Neuronal stem cell (in vitro differentiated cells): ENCODE measurements around the gene CAMKK2.

ENCODE experiments used
- DNase-seq: peaks from one replicate; pipeline ENCODE4 v3.0.0-alpha.2; 2013; ENCODE audit warnings: low spot score
- H2AFZ ChIP-seq: one replicate; pipeline ENCODE4 v1.6.1; 2013; ENCODE audit warnings: mild to moderate bottlenecking, low read length, inconsistent platforms
- H2AK5ac ChIP-seq: 2 replicates; pipeline ENCODE4 v1.6.1; 2013; ENCODE audit warnings: low read depth, mild to moderate bottlenecking, inconsistent platforms, low read length, moderate library complexity, mixed read lengths
- H2BK120ac ChIP-seq: 2 replicates; pipeline ENCODE4 v1.6.1; 2013; ENCODE audit warnings: low read depth, mild to moderate bottlenecking, inconsistent platforms, low read length, moderate library complexity, mixed read lengths
- H2BK12ac ChIP-seq: one replicate; pipeline ENCODE4 v1.6.1; 2013; ENCODE audit warnings: low read length, inconsistent platforms
- H2BK15ac ChIP-seq: 2 replicates; pipeline ENCODE4 v1.6.1; 2013; ENCODE audit warnings: mild to moderate bottlenecking, low read length, inconsistent platforms, mixed read lengths
- H2BK5ac ChIP-seq: one replicate; pipeline ENCODE4 v1.6.1; 2013; ENCODE audit warnings: inconsistent platforms, mild to moderate bottlenecking, low read length, moderate library complexity
- H3K14ac ChIP-seq: one replicate; pipeline ENCODE4 v1.6.1; 2013; ENCODE audit warnings: low read length, inconsistent platforms
- H3K18ac ChIP-seq: 2 replicates; pipeline ENCODE4 v1.6.1; 2013; ENCODE audit warnings: low read length, inconsistent platforms
- H3K23ac ChIP-seq: 2 replicates; pipeline ENCODE4 v1.6.1; 2013; ENCODE audit warnings: low read depth, mild to moderate bottlenecking, mixed read lengths, low read length, inconsistent platforms; ENCODE audit not compliant: poor library complexity
- H3K27ac ChIP-seq: replicated peaks from 3 replicates; pipeline ENCODE4 v1.5.1; 2013; ENCODE audit warnings: low read length, inconsistent platforms
- H3K27me3 ChIP-seq, 3 experiments: 2 replicates each; pipeline ENCODE4 v1.6.1; 2013; ENCODE audit warnings: low read length in 3 of 3, mild to moderate bottlenecking in 2 of 3, inconsistent platforms in 1 of 3, low read depth in 1 of 3, mixed read lengths in 1 of 3, moderate library complexity in 1 of 3; ENCODE audit not compliant: control insufficient read depth in 3 of 3, insufficient read depth in 3 of 3
- H3K36me3 ChIP-seq, 2 donors: replicated peaks in 1 of 2; 2 replicates each; pipeline ENCODE4 v1.6.1; 2013; ENCODE audit warnings: low read length in 2 of 2; ENCODE audit not compliant: control insufficient read depth in 2 of 2, insufficient read depth in 2 of 2
- H3K4ac ChIP-seq: 2 replicates; pipeline ENCODE4 v1.6.1; 2013; ENCODE audit warnings: inconsistent platforms, mild to moderate bottlenecking, low read length, moderate library complexity
- H3K4me1 ChIP-seq, 2 donors: 1 replicate in 1 of 2; 2 replicates in 1 of 2; pipeline ENCODE4 v1.6.1; 2013; ENCODE audit warnings: low read length in 2 of 2, low read depth in 1 of 2; ENCODE audit not compliant: control insufficient read depth in 2 of 2, insufficient read depth in 1 of 2
- H3K4me2 ChIP-seq: one replicate; pipeline ENCODE4 v1.6.1; 2013; ENCODE audit warnings: mild to moderate bottlenecking, low read length, inconsistent platforms; ENCODE audit not compliant: insufficient read depth, poor library complexity, severe bottlenecking
- H3K4me3 ChIP-seq, 2 donors: 2 replicates each; pipeline ENCODE4 v1.5.1; 2013; ENCODE audit warnings: low read length in 2 of 2, mild to moderate bottlenecking in 2 of 2, inconsistent platforms in 1 of 2, moderate library complexity in 1 of 2
- H3K79me1 ChIP-seq: one replicate; pipeline ENCODE4 v1.6.1; 2013; ENCODE audit warnings: low read depth, mild to moderate bottlenecking, inconsistent platforms, low read length, moderate library complexity
- H3K9ac ChIP-seq: one replicate; pipeline ENCODE4 v1.6.1; 2013; ENCODE audit warnings: mild to moderate bottlenecking, low read depth, low read length, inconsistent platforms; ENCODE audit not compliant: poor library complexity
- H3K9me3 ChIP-seq, 2 donors: replicated peaks in 1 of 2; 2 replicates each; pipeline versions ENCODE3 to v1.6.1; 2013; ENCODE audit warnings: low read length in 2 of 2, mild to moderate bottlenecking in 2 of 2, inconsistent platforms in 1 of 2, low read depth in 1 of 2, mixed read lengths in 1 of 2, moderate library complexity in 1 of 2; ENCODE audit not compliant: control insufficient read depth in 2 of 2, insufficient read depth in 1 of 2
- H4K8ac ChIP-seq: one replicate; pipeline ENCODE4 v1.6.1; 2013; ENCODE audit warnings: low read depth, mild to moderate bottlenecking, inconsistent platforms, low read length, moderate library complexity
- H4K91ac ChIP-seq: one replicate; pipeline ENCODE4 v1.6.1; 2013; ENCODE audit warnings: low read length, low read depth, mild to moderate bottlenecking, inconsistent platforms; ENCODE audit not compliant: poor library complexity
- WGBS, 2 donors: extraction: QIAGEN DNeasy Blood & Tissue Kit; methylation state at CpG; one replicate each; pipeline ENCODE4 v1.1.7; 2013; ENCODE audit warnings: missing lambda C conversion rate in 2 of 2, mixed read lengths in 1 of 2; ENCODE audit not compliant: insufficient read length in 2 of 2, insufficient replicate concordance in 1 of 2; ENCODE audit errors: extremely low coverage in 2 of 2; 5-methylcytosine and 5-hydroxymethylcytosine counted together

The CAMKK2 gene

DNA sequence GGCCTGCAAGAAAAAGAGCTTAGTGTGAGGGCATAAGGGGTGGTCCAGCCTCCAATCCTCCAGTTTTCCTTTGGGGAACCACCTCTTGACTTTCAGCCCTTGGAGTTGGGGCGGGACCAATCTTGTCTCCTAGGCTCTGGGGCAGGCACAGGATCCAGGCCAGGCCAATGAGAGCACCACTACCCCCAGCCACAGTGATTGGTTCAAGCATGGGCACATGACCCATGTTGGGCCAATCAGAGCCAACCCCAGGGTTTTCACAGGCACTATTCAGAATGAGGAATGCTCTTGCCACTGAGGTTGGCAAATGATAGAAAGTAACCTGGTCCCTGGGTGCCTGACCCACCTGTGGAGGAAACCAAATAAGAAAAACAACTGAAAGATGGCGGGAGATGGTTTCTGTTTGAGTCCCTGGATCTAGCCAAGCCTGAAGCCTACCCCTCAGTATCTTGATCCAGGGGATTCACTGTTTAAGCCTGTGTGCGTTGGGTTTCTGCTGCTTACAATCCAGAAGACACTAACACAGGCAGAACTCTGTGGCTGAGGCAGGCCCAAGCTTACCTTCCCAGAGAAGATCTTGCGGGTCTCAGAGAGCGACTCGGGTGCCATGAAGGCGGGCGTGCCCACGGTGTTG lies 43.7 kb downstream of the CAMKK2 start:
- DNase-seq = no peak
- Histone ChIP-seq H3K79me1 (no peaks in the 10 kb centered on the region), H3K36me3 (peaks cover 47 to 90% of the 10 kb centered on the region in 2 donors)

DNA sequence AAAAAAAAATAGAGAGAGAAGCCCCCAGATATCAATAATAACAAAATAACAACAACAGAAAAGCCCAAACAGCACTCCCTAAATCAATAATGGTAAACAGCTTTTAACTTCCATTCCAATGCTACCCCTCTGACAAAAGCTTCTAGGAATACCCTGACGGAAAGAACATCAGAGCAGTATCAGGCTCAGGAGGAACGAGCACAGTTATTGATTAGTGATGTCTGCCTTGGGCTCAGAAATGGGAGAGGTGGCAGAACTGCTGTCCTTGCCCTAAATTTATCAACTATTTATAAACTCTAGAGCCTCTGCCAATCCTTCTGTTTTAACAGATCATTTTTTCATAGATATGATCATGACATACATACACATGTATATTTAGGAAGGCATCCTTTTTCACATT lies 44.7 kb downstream of the CAMKK2 start:
- H3K79me1 ChIP-seq = no peaks in the 10 kb centered on the region
- H3K14ac ChIP-seq = no peak overlapping the region
- H3K23ac ChIP-seq = no peak overlapping the region
- no peak overlapping the region for H2BK5ac ChIP-seq
- peaks cover 2 to 4% of the 10 kb centered on the region in 2 donors for H3K9me3 ChIP-seq
- no peak overlapping the region for H3K4me2 ChIP-seq
- no peak overlapping the region for H2AK5ac ChIP-seq
- no peak overlapping the region for H3K4ac ChIP-seq
- no peak overlapping the region for H2AFZ ChIP-seq
- no peaks in the 10 kb centered on the region for H3K27me3 ChIP-seq
- peaks cover 56 to 92% of the 10 kb centered on the region in 2 donors for H3K36me3 ChIP-seq
- no peak overlapping the region for H3K4me3 ChIP-seq
- DNase-seq = no peak
- no peak overlapping the region for H2BK15ac ChIP-seq
- H3K18ac ChIP-seq = no peak overlapping the region
- no peak overlapping the region for H4K8ac ChIP-seq
- no peak overlapping the region for H2BK12ac ChIP-seq
- H3K27ac ChIP-seq = no peak overlapping the region
- no peak overlapping the region for H3K9ac ChIP-seq
- H3K4me1 ChIP-seq = no peaks in the 10 kb centered on the region
- no peak overlapping the region for H4K91ac ChIP-seq
- WGBS, 2 donors = no CpG with 5 or more reads among the region's 2 CpGs
- no peak overlapping the region for H2BK120ac ChIP-seq

More for the DNA sequence above, 43.7 kb downstream of the CAMKK2 start:
- Histone ChIP-seq H3K9me3 (peaks cover 2 to 4% of the 10 kb centered on the region in 2 donors), H2AK5ac (no peak overlapping the region), H3K4me3 (no peak overlapping the region), H3K27ac (no peak overlapping the region), H3K4ac (no peak overlapping the region), H2BK15ac (no peak overlapping the region), H3K14ac (no peak overlapping the region), H2BK120ac (no peak overlapping the region), H3K9ac (peak overlapping the region; percentile 54), H3K18ac (no peak overlapping the region), H4K91ac (no peak overlapping the region), H2BK12ac (no peak overlapping the region), H2AFZ (no peak overlapping the region), H4K8ac (no peak overlapping the region), H3K4me2 (no peak overlapping the region), H3K23ac (peak overlapping the region; percentile 29), H2BK5ac (no peak overlapping the region), H3K27me3 (no peaks in the 10 kb centered on the region), H3K4me1 (no peaks in the 10 kb centered on the region)
- no CpG with 5 or more reads among the region's 9 CpGs for WGBS, 2 donors

DNA sequence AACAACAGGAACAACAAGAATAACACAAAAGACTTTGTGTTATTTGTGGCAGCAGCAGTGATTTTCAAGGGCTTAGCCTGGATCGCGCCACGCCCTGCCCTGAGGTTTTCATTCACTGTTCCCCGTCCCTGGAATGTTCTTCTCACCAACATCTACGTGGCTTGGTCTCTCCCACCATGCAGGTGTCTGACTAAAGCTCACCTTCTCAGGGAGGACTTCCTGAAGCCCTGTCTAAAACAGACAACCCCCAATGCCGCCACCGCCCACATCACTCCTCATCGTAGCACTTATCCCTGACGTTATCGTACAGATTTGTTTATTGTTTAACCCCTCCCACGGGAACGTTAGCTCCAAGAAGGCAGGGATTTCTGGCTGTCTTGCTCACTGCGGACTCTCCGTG lies 46.1 kb downstream of the CAMKK2 start:
- no peak overlapping the region for H3K4me3 ChIP-seq
- H3K27ac ChIP-seq = no peak overlapping the region
- no peak overlapping the region for H3K4me2 ChIP-seq
- no peak overlapping the region for H4K91ac ChIP-seq
- H2BK5ac ChIP-seq = no peak overlapping the region
- no peaks in the 10 kb centered on the region for H3K79me1 ChIP-seq
- no peaks in the 10 kb centered on the region for H3K4me1 ChIP-seq
- H3K36me3 ChIP-seq = peaks cover 55 to 80% of the 10 kb centered on the region in 2 donors
- no peak overlapping the region for H2BK120ac ChIP-seq
- no CpG with 5 or more reads among the region's 14 CpGs for WGBS, 2 donors
- peaks cover 2 to 4% of the 10 kb centered on the region in 2 donors for H3K9me3 ChIP-seq
- H4K8ac ChIP-seq = no peak overlapping the region
- H2BK12ac ChIP-seq = no peak overlapping the region
- H3K23ac ChIP-seq = no peak overlapping the region
- H3K9ac ChIP-seq = no peak overlapping the region
- no peak for DNase-seq
- no peak overlapping the region for H2AFZ ChIP-seq
- no peak overlapping the region for H3K18ac ChIP-seq
- no peak overlapping the region for H3K14ac ChIP-seq
- H3K4ac ChIP-seq = no peak overlapping the region
- H3K27me3 ChIP-seq = no peaks in the 10 kb centered on the region
- H2AK5ac ChIP-seq = no peak overlapping the region
- H2BK15ac ChIP-seq = no peak overlapping the region

DNA sequence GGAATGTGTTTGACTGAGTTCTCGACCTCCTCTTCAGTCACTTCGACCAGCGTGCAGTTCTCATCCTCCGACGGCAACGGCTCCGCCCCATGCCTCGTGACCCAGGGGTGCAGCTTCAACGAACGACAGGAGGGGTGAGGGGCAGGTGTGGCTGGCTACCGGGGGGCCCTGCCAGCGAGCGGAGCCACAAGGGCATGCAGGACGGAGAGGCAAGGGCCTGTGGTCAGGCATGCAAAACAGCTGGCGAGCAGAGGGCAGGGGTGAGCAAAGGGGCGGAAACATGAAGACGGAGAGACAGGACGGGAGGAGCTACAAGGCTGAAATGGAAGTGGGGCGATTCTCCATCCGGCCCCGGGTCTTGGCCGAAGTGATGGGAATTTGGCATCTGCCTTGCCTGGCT lies 47.9 kb downstream of the CAMKK2 start:
- Histone ChIP-seq H3K4me1 (no peaks in the 10 kb centered on the region), H4K91ac (no peak overlapping the region), H3K27me3 (no peaks in the 10 kb centered on the region), H3K4ac (no peak overlapping the region), H3K9me3 (peaks cover 2 to 4% of the 10 kb centered on the region in 2 donors), H2BK15ac (no peak overlapping the region), H2AK5ac (no peak overlapping the region), H2AFZ (no peak overlapping the region), H3K4me3 (no peak overlapping the region), H3K14ac (no peak overlapping the region), H4K8ac (no peak overlapping the region), H3K9ac (peak overlapping the region; percentile 13), H3K36me3 (peaks cover 59 to 80% of the 10 kb centered on the region in 2 donors), H3K4me2 (no peak overlapping the region), H2BK5ac (peak overlapping the region; percentile 20), H3K23ac (peak overlapping the region; percentile 20), H3K27ac (no peak overlapping the region), H2BK12ac (no peak overlapping the region), H3K79me1 (no peaks in the 10 kb centered on the region), H2BK120ac (no peak overlapping the region), H3K18ac (no peak overlapping the region)
- no CpG with 5 or more reads among the region's 22 CpGs for WGBS, 2 donors
- DNase-seq = no peak
